Globus pallidus (tissue), 1 donor: ENCODE measurements around the gene PTPRG.

Experiments
- DNase-seq: peaks from one replicate; pipeline ENCODE4 v3.0.0-alpha.2; 2015; ENCODE audit warnings: low spot score

PTPRG gene

DNA sequence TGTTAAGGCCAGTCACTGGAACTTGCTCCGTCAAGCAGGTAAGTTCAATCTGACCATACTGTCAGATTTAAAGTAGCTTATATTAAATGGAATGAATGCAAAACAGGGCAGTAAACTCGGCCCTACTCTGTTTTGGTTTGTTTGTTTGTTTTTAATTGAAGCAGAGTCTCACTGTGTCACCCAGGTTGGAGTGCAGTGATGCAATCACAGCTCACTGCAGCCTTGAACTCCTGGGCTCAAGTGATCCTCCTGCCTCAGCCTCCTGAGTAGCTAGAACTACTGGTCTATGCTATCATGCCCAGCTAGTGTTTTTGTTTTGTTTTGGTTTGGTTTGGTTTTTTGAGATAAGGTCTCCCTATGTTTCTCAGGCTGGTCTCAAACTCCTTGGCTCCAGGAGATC, 507.0 kb downstream of the PTPRG start:
- no peak for DNase-seq

DNA sequence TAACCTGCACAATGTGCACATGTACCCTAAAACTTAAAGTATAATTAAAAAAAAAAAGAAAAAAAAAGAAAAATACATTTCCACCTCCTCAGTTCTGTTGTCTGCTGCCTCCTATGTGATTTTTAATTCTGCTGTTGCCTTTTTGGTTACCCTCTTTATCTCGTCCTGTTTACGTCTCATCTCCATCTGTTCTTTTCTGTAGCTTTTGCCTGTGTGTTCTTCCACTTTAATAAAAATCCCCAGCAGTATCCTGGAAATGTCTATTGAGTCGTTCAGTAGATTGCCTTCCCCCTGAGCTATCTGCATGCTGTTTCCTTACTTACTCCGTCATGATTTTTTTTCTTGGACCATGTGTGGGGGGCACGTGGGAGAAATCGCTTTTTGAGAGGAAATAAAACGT, 509.5 kb downstream of the PTPRG start:
- no peak for DNase-seq

DNA sequence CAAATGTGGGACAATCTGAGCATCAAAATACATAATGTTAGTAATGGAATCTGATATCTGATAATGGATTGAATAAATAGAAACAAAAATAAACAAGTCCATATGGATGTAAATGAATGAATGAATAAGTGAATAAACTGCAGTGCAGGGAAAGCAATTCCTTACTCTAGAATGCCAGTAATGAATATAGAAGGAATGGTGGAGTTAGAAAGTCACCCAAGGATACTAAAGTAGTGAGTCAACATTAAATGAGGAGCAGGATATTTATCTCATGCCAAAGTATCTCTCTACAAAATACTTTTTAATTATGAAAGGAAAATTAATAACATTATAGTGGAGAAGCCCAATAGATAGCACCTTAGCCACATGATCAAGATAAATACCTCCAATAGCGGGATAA, 511.7 kb downstream of the PTPRG start:
- DNase-seq, result no peak

DNA sequence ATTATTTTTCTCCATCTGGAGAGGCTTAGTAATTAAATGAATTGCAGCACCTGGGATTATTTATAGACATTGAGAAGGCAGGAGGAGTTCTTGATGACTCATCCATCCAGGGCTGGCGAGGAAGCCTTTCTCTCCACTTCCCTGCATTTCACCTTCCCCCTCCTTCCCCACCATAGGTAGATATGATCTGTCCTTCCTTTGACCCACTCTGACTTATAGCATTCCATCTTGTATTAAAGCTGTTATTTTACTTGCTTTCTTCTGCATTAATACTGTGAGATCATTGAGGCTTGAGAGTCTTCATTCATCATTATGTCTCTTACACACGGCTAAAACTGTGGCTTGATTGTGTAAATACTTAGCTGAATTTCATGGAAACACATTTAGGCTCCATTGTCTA, 523.2 kb downstream of the PTPRG start:
- no peak for DNase-seq

DNA sequence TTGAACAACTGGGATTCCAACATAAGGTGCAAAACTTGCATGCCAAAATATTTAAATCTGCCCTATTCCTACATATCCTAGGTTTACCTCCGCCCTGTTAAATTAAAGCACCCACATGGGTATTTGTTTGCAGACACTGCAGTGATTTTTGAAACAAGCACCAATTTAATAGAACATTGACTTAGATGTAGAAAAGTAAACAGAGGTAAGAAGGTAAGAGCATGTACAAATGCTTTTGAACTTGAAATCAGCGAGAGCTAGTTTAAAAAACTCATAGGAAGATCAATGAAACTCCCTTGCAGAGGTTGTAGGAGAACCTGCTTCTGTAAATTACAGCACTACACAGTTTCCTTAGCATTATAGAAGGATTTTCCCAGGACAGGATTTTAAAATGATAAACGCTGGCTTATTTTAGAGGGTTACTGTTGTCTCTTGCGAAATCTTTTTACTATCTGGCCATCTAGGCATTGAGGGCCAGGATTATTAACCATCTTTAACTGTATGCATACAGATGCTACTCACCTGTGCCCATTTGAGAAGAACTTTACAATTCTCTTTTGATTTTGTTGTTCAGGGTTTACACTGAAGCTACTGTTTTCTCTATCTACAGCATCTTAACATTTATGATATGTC, 527.2 kb downstream of the PTPRG start:
- DNase-seq, result no peak

DNA sequence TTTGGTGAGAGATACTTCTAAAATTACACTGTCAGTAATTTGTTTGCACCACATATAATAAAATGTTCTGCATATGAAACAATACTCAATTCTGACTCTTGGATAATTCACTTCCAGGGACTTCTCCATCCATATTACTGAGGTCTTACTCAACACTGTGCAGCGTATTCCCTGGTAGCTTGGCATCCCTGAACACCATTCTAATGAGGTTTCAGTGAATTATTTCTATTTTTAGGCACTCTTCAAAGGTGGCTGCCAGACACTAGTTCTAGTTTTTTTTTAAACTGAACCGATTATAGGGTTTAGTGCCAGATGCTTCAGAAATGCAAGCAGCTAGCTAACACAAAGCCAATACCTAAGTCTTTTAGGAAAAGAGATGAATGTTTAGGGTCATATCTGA, 528.7 kb downstream of the PTPRG start:
- DNase-seq, result no peak

DNA sequence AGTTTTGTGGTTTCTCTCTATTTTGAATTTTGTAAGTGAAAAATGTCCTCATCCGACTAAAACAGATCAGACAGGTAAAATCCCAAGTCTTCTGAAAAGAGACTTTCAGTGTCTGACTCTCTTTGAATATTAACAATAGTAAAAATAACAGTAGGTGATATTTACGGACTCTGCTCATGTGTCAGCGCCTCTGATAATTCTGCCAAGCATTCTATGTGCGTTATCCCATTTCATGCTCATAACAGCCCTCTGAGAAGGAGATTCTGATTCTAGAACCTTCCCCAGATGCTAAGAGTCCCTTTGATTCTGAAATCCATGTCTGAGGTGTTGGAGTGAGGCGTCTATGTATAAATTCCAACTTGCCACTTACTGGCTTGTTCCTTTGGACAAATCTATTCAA, 529.1 kb downstream of the PTPRG start:
- DNase-seq, result no peak

DNA sequence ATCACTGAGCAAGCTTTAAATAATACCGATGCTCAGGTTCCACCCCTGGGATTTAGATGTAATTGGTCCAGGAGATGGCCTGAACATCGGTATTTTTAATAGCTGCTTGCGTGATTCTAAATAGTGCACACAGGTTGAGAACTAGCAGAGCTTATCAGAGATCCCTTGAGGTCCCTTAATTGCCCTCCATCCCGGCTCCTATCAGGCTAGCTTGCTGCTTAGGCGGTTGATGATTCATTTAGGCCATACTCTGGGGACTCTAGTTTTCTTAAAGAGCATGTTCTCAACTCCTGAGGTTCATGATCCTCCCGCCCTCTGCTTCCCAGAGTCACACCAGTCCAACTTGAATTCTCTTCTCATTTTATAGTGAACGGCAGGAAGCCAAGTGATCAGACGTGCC, 531.7 kb downstream of the PTPRG start:
- DNase-seq, result no peak

DNA sequence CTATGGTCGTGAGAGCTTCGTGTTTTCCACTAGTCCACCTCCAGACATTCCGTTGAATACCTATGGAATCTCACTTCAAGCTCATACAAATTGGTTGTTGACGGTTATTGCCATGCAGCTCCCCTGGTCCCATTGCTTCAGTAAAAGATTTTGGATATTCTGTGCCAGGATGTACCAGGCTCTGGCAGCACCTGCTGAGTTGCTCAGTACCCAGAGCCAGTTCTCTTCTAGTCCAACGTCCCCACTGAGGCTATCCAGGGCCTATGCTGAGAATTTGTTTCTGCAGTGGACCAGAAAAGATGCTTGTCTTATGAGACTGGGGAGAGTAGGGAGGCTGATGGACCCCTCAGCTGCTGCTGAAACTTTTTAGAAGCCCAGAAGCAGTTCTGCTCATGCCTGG, 533.1 kb downstream of the PTPRG start:
- DNase-seq, result no peak

DNA sequence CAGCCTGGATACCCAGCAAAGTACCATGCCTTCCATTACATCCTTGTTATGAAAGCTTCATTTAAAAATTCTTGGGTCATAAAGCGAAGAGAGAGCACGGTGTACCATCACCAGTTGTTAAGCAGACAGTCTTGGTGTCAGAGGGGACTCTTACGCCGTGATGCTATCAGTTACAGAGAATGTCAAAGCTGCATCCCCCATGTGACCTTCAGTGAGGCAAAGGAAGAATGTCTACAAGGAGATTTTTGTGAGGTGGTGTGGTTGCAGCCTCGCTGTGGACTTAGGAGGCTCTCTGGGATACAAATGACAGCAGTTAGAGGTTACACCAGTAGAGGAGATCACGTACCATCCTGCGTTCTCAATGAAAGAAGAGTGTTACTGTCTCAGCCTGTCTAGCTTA, 533.7 kb downstream of the PTPRG start:
- DNase-seq, result no peak

DNA sequence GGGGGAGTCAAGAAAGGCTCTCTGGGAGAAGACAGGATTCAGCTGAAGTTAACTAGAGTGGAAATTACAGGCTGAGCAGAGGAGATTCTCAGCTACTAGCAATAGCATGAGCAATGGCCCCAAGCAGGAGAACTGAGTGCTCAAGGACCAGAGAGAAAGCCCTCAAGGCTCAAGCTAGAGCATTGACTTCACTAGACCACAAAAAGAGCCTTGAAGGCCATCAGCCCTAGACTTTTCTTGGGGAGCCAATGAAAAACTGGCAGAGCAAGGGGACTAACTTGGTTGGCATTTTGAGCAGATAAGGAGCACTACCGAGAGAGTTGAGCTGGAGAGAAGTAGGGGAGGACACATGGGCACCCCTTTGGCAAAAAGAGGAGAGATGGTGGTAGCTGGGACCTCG, 534.4 kb downstream of the PTPRG start:
- DNase-seq, result no peak

DNA sequence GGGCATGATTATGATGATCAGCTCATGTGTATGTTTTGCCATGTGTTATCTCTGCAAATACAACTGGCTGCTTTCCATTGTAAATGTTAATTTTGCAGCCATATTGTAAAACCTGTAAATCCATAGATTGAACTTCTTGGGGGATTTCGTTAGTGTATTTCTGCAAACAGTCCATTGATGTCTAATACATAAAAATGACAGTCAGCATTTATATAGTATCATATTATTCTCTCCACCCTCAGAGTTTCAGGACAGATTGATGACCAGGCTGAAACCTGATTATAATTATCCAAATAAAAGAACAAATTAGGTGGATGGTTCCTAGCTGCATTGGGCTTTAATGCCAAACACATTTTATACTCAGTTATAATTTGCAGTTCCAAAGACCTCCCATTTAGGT, 535.1 kb downstream of the PTPRG start:
- DNase-seq, result no peak

DNA sequence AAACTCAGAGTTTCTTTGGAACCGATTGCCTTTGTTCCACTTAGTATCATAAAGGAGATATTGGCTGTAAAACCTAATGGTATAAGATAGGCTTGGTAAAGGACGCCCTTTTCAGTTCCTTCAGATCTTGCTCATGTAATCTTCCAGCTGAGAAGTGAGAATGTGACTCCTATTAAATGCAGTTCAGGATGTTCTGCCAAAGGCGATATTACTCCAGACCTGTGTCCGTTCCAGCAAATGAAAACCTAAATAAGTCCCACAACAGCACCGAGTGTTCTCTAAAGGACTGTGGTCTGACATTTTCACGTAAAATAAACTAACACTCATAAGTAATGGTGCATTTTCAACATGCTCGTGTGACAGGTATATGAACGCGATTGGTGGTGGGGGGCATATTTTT, 535.8 kb downstream of the PTPRG start:
- DNase-seq, result no peak

DNA sequence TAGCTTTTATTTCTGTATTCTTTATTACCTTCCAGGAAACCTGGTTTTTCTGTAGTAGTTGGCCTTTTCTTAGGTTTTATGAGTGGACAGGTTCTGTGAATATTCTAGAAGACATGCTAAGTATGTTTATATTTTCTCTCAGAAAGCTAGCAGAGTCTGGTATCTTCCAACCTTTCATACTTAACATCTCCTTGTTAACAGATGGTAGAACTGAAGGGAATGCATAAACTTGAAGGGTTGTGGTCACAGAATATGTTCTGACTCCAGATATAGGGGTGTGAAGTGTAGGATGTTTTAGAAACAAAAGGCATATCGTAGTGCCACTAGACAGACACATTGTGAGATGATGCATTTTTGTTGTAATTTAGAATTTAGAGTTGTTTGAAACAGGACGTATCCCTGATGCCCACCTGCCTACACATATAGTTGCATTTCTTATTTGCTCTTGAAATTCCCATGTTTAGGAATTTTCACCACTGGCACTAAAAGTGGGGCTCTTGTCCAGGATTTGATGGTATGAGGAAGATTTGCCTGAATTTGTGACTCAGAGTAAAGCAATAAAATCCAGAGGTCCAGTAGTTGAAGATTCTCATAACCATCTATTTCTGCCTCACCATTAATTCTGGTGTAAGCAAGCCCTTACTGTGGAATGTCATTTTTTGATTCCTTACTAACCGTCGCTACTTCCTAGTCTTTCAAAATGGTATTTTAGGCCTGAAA, 537.4 kb downstream of the PTPRG start:
- DNase-seq, result no peak

DNA sequence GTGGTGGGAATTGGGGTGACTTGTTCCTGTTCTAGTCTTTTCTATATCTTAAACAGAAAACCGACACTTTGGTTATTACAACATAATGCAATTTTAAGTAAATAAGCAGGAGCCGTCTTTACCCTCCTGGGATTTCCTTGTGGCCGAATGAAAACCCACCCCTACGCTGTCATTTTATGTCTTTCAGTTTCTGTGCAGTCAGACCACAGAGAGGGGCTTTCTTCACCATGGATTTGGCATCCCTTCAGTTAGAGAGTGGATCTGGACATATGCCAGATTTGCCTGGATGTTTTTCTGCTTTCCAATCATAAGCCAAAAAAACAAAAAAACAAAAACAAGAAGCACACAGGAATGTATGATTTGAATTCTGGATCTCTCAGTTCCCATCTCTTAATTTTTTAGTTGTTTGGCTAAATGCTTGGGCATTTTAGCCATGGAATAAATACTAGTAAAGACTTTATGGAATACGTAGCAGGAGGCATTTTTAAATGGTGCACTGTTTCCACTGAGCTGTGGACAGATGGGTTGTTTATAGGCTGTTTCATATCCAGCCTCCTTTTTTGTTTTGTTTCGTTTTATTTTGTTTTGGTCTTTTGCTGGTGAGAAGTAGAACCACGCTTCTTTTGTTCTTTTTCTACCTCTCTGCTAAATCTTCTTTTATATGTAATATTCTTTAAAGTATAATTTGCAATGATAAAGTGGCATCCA, 539.1 kb downstream of the PTPRG start:
- DNase-seq, result no peak

DNA sequence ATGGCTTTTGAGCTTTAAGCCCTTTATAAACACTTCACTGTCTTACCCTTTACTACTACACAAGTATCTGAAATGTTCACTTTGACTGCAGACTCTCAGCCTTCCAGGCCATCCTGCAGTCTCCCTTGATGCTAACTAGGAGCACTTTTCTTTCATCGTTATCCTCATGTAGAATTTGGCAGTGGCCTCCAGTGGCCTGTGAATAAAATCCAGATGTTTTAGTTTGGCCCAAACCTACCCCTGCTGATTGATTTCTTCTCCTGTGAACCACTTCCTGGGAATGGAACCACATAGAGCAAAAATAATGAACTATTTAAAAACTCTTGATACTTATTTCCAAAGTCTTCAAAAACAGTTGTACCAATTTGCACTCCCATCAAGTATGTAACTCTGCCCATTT, 540.1 kb downstream of the PTPRG start:
- no peak for DNase-seq

DNA sequence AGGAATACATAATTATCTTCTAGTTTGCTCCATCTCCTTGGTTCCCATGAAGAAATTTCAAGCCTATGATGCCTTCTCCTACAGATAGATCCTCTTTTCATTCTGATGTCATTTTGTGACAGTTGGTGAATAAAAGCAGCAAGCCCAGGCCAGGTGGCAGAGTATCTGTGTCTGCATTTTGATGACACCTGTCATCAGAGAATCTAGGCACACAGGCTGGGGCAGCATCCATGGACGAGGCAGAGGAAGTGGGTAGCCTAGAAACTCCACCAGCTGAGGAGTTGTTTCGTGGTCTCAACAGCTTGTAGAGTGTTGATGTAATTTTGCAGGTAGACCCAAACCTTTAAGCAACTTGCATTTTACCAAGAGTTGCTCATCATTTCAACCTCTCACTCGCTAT, 542.2 kb downstream of the PTPRG start:
- DNase-seq, result no peak

DNA sequence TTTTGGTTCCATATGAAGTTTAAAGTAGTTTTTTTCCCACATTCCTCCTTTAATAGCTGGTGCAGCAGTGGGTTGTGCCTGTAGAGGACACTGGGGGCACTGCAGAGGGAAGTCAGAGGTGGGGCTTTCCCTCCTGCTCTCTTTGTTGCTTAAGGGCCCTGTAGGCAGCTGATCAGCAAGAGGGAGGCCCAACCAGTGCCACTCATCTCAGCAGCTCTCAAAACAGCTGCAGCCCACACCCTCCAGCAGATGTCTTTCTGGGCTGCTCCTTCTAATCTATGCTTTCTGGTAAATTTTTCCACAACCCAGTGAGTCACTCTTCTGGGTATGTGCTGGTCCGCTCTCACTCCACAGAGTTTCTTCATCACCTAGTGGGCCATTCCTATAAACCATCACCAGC, 548.2 kb downstream of the PTPRG start:
- DNase-seq, result no peak

DNA sequence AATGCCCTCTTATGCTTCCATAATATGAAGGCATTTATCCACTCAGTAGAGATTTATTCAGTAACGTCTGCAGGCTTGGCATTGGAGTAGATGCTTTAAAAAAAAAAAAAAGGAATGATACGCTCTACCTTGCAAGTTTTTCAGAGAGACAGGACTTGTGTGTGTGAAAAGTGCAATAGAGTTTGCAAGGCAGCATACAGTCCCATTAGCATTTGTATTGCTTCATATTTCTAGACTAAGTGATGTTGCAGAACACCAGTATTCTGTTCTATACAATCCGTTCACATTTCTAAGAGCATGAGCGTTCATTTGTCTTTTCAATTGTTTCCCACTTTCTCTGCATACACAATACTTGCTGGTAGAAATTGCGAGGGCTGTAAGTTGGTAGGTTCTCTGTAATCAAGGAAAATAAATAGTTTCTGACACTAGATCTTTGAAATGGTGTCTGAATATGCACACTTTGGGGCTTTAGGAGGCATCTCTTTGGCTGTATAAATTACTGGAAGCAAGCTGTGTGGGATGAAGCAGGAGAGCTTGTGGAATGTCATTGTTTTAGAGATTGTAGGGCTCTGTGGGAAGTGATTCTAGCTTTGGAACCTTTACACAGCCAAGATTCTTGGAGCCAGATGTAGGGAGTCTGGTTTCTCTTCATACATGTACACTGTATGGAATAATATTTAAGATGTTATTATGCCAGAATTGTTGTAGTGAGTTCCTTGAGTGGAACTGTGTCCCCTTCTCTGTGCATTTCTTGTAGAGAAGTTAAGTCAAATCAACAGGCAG, 549.3 kb downstream of the PTPRG start:
- no peak for DNase-seq

DNA sequence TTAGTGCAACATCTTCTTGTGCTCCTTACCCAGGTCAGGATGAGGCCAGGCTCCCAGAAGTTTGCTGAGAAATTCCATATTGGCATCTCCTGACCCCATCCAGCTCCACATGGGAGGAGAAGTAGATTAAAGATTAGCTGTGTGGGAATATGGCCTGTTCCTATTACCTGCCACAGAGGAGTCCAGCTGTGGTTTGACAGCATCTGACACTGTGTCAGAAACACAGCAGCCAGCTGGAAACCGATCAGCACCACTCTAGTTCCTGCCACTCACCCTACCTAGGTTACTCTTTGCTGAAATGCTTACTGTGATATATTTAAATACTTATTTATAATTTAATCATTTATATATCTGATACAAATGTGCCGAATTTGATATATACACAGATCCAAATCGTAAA, 551.7 kb downstream of the PTPRG start:
- no peak for DNase-seq

DNA sequence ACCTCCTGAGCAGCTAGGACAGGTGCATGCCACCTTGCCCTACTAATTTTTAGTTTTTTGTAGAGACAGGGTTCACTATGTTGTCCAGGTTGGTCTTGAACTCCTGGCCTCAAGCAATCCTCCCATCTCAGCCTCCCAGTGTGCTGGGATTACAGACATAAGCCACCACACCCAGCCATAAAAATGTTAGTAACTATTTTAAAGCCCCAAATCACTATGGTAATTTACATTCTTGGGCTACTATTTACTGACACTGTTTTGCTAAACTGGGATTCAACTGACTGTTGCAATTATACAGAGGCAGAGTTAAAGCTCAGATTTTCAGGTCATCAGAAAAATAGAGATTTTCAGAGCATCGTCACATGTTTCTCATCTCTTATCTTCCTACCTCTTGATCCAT, 553.4 kb downstream of the PTPRG start:
- DNase-seq, result no peak

DNA sequence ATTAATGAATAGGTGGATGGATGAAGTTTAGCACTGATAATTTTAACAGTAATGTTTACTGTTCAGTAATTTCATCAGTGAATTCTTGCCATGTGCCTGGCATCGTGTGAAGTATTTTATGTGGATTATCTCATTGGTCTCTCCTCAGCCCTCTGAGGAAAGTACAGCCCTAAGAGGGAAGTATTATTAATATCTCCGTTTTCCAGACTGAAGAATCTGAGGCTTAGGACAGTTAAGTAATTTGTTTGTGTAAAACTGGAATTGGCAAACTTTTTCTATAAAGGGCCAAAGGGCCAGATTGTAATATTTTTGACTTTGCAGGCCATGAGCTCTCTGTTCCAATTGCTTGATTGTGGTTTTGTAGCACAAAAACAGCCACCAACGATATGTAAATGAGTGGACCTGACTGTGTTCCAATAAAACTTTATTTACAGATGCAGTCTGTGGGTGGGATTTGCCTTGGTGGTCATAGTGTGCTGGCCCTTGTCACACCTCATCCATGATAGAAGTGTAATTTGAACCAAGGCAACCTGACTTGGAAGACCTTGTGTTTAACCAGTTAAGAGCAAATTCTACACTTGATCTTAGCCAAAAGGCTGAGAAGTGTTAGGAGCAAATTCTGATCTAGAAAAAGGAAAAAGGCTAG, 556.7 kb downstream of the PTPRG start:
- no peak for DNase-seq
